Gastrocnemius medialis (tissue), 4 donors: Measurements from ENCODE around the gene TIPIN. TPM values are rescaled to one million over a fixed set of nuclear protein-coding genes. Genes with fewer than 3 reads are reported as not detected.
"Not testable (repeated sequence)": the region's sequence is repeated elsewhere in the genome, so short reads cannot be mapped to it uniquely, and the experiment has no call there.

ENCODE experiments used
- ATAC-seq, 2 donors: fragments of 150-250 bp; one replicate each; pipeline ENCODE4 v1.9.1; 2016
- DNase-seq, 2 donors: peaks; one replicate each; pipeline ENCODE4 v3.0.0-alpha.2; 2019
- H3K27ac ChIP-seq, 4 donors: fragments of 200-600 bp; sonication (generic); 1 replicate in 1 of 4; 2 replicates in 3 of 4; pipeline ENCODE4 v1.5.1; 2016 to 2018; ENCODE audit warnings: mild to moderate bottlenecking in 2 of 4, moderate library complexity in 1 of 4
- H3K27me3 ChIP-seq, 3 donors: fragments of 200-600 bp; sonication (generic) in 2 of 3; 1 replicate in 1 of 3; 2 replicates in 2 of 3; pipeline versions ENCODE4 v1.5.1 to v1.6.0; 2016 to 2019; ENCODE audit warnings: mild to moderate bottlenecking in 1 of 3, moderate library complexity in 1 of 3
- H3K36me3 ChIP-seq, 2 donors: fragments of 200-600 bp; sonication (generic) in 1 of 2; one replicate each; pipeline ENCODE4 v1.5.1; 2017 to 2018
- H3K4me1 ChIP-seq, 2 donors: fragments of 200-600 bp; sonication (generic) in 1 of 2; one replicate each; pipeline ENCODE4 v1.5.1; 2016 to 2017; ENCODE audit warnings: mild to moderate bottlenecking in 2 of 2
- H3K4me3 ChIP-seq, 4 donors: fragments of 200-600 bp; sonication (generic) in 3 of 4; 1 replicate in 1 of 4; 2 replicates in 3 of 4; pipeline ENCODE4 v1.5.1; 2016 to 2019; ENCODE audit warnings: mild to moderate bottlenecking in 2 of 4
- H3K9me3 ChIP-seq, 3 donors: fragments of 200-600 bp; sonication (generic) in 2 of 3; 1 replicate in 1 of 3; 2 replicates in 2 of 3; pipeline ENCODE4 v1.5.1; 2016 to 2019
- CTCF ChIP-seq, 5 experiments: fragments of 450-650 bp in 3 of 5; fragments of 200-600 bp in 2 of 5; sonication (generic) in 2 of 5; IDR thresholded peaks in 4 of 5; conservative IDR thresholded peaks in 1 of 5; 1 replicate in 4 of 5; 2 replicates in 1 of 5; pipeline ENCODE4 v1.5.1; 2016 to 2019; ENCODE audit warnings: antibody characterized with exemption in 5 of 5, mild to moderate bottlenecking in 3 of 5, moderate library complexity in 3 of 5
- POLR2A ChIP-seq, 2 donors: fragments of 450-650 bp; IDR thresholded peaks; one replicate each; pipeline ENCODE4 v1.6.1; 2017; ENCODE audit warnings: antibody characterized with exemption in 2 of 2, mild to moderate bottlenecking in 2 of 2, moderate library complexity in 2 of 2
- in situ Hi-C, 4 donors: fragments of 200-750 bp; cut with MboI; loops; one replicate each; pipeline versions ENCODE4 v1.15.0 to v1.8.0; 2017; ENCODE audit warnings: low sequenced_read_pairs in 4 of 4
- intact Hi-C: fragments of 100-400 bp; cut with DNase I; formaldehyde crosslinking; loops from one replicate; pipeline ENCODE4 v1.15.1; 2023; ENCODE audit warnings: low total_unique reads
- total RNA-seq, 4 donors: library from RNA; depleted of rRNA; stranded (reverse); fragments of >200 nt; gene quantifications; one replicate each; pipeline versions ENCODE4 v1.1.0 to v1.2.3, GENCODE V29; 2016

Gene TIPIN
- total RNA-seq, 4 donors from 2014 or later, result 0.66 to 6.0 (median 3.6) TPM

GRCh38 chr15:66399276-66399675 lies 42.8 kb upstream of the TIPIN start:
- no peak for ATAC-seq
- intact Hi-C loops, result no loop called here
- in situ Hi-C loops, result no loop called here

GRCh38 chr15:66394915-66395314 lies 38.4 kb upstream of the TIPIN start:
- H3K4me3 ChIP-seq, result no peak overlapping the region
- in situ Hi-C loops, result no loop called here
- TF ChIP-seq POLR2A (IDR thresholded peaks at IDR 0.05) (no peak), CTCF (IDR thresholded peaks at IDR 0.05 in 4 of 5, conservative IDR thresholded peaks at IDR 0.05 in 1 of 5) (no peak)
- DNase-seq (no peak), ATAC-seq (no peak)
- no peaks in the 10 kb centered on the region for H3K36me3 ChIP-seq
- H3K27me3 ChIP-seq, result no peaks in the 10 kb centered on the region
- H3K9me3 ChIP-seq, result no peaks in the 10 kb centered on the region
- peaks cover 12 to 14% of the 10 kb centered on the region in 2 donors for H3K4me1 ChIP-seq
- H3K27ac ChIP-seq, result no peak overlapping the region
- intact Hi-C loops, result no loop called here

More at GRCh38 chr15:66399276-66399675, 42.8 kb upstream of the TIPIN start:
- peaks cover 8 to 33% of the 10 kb centered on the region in 2 donors for H3K4me1 ChIP-seq
- DNase-seq, result no peak
- no peak for TF ChIP-seq POLR2A (IDR thresholded peaks at IDR 0.05)
- H3K4me3 ChIP-seq, result no peak overlapping the region
- H3K9me3 ChIP-seq, result no peaks in the 10 kb centered on the region
- no peaks in the 10 kb centered on the region for H3K36me3 ChIP-seq
- no peak overlapping the region for H3K27ac ChIP-seq
- no peaks in the 10 kb centered on the region for H3K27me3 ChIP-seq

- intact Hi-C loops, result no loop called here
- Histone ChIP-seq H3K4me3 (no peak overlapping the region), H3K27ac (no peak overlapping the region), H3K4me1 (peaks cover 16 to 18% of the 10 kb centered on the region in 2 donors), H3K36me3 (no peaks in the 10 kb centered on the region), H3K9me3 (no peaks in the 10 kb centered on the region), H3K27me3 (no peaks in the 10 kb centered on the region)
- TF ChIP-seq CTCF (IDR thresholded peaks at IDR 0.05 in 4 of 5, conservative IDR thresholded peaks at IDR 0.05 in 1 of 5), result no peak
- TF ChIP-seq POLR2A (IDR thresholded peaks at IDR 0.05), result no peak
- DNase-seq, result no peak
- in situ Hi-C loops, result no loop called here
- no peak for ATAC-seq
These were observed 38.0 kb upstream of the TIPIN start for GRCh38 chr15:66394472-66394871.

- H3K36me3 ChIP-seq, DNase-seq, H3K27me3 ChIP-seq, H3K4me3 ChIP-seq, ATAC-seq, H3K9me3 ChIP-seq, H3K27ac ChIP-seq, in situ Hi-C loops, intact Hi-C loops: not testable (repeated sequence)
- peaks cover 29 to 31% of the 10 kb centered on the region in 2 donors for H3K4me1 ChIP-seq
These were observed 36.6 kb upstream of the TIPIN start for GRCh38 chr15:66393037-66393436.

GRCh38 chr15:66390678-66391077 lies 34.2 kb upstream of the TIPIN start:
- Histone ChIP-seq H3K4me3 (no peak overlapping the region), H3K4me1 (peaks cover 38 to 39% of the 10 kb centered on the region in 2 donors), H3K27me3 (no peaks in the 10 kb centered on the region), H3K36me3 (no peaks in the 10 kb centered on the region), H3K27ac (no peak overlapping the region), H3K9me3 (no peaks in the 10 kb centered on the region)
- in situ Hi-C loops, result no loop called here
- DNase-seq, result no peak
- intact Hi-C loops, result no loop called here
- no peak for ATAC-seq
- TF ChIP-seq POLR2A (IDR thresholded peaks at IDR 0.05), result no peak
- TF ChIP-seq CTCF (IDR thresholded peaks at IDR 0.05 in 4 of 5, conservative IDR thresholded peaks at IDR 0.05 in 1 of 5), result no peak

GRCh38 chr15:66389859-66390381 lies 33.4 kb upstream of the TIPIN start:
- ATAC-seq (no peak), DNase-seq (no peak)
- intact Hi-C loops, result loop anchor here (10.0 kb wide), 1 partner anchor 315 kb away; the partner anchor contains the start of gene SMAD6
- Histone ChIP-seq H3K4me3 (no peak overlapping the region), H3K27me3 (no peaks in the 10 kb centered on the region), H3K4me1 (peaks cover 38 to 42% of the 10 kb centered on the region in 2 donors), H3K9me3 (no peaks in the 10 kb centered on the region), H3K27ac (peak overlapping the region in 1 of 4 donors; percentile 91), H3K36me3 (no peaks in the 10 kb centered on the region)
- TF ChIP-seq POLR2A (IDR thresholded peaks at IDR 0.05) (no peak), CTCF (IDR thresholded peaks at IDR 0.05 in 4 of 5, conservative IDR thresholded peaks at IDR 0.05 in 1 of 5) (no peak)
- in situ Hi-C loops, result loop anchor here (5.0 to 10.0 kb wide), 4 partner anchors 97 to 115 kb away; partner anchors contain the start of genes SNAPC5 (in 2 of the 4), RPL4 (in 1 of the 4) and ZWILCH (in 1 of the 4)
